GM21825 (cell line): ENCODE results near the gene FLT3.
"Not testable (repeated sequence)": the region's sequence is repeated elsewhere in the genome, so short reads cannot be mapped to it uniquely, and the experiment has no call there.

Source experiments
- ATAC-seq: cut with Tn5 transposase; IDR thresholded peaks from one replicate; pipeline ENCODE4 v1.9.1; 2021; ENCODE audit warnings: mild to moderate bottlenecking, moderate library complexity; ENCODE audit not compliant: unreplicated experiment

The FLT3 gene

DNA sequence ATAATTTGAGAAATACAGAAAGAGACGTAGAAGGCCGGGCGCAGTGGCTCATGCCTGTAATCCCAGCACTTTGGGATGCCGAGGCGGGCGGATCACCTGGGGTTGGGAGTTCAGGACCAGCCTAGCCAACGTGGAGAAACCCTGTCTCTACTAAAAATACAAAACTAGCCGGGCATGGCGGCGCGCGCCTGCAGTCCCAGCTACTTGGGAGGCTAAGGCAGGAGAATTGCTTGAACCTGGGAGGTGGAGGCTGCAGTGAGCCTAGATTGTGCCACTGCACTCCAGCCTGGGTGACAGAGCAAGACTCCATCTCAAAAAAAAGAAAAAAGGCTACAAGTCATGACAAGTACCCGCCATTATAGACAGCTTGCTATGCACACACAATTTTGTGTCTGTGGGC is 95.4 kb downstream of the FLT3 start:
- not testable (repeated sequence) for ATAC-seq

DNA sequence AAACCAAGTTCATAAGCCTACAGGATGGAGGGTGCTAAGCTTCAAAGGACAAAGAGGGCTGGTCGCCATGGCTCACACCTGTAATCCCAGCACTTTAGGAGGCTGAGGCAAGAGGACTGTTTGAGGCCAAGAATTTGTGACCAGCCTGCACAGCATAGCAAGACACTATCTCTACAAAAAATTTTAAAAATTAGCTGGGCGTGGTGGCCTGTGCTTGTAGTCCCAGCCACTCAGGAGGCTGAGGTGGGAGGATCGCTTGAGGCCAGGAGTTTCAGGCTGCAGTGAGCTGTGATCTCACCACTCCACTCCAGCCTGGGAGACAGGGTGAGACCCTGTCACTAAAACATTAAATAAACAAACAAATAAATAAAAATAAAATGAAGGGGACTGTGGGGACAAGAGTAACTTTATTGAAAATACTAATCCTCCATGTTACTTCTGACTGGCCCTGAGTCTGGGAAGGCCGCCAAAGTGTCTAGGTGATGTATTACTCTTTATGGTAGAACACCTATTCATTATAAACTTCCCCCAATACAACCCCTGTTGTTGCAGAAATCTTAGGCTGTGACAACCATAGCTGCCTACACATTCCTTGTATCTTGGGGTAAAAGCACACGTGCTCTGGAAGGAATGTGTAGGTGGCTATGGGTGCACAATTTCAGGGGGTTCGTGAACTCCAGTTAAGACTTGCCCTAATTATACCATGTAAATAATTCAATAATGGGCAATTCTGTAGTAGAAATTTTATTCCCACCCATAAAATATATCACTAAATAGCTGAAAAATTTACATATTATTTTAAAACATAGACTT is 97.3 kb downstream of the FLT3 start:
- ATAC-seq = no peak

DNA sequence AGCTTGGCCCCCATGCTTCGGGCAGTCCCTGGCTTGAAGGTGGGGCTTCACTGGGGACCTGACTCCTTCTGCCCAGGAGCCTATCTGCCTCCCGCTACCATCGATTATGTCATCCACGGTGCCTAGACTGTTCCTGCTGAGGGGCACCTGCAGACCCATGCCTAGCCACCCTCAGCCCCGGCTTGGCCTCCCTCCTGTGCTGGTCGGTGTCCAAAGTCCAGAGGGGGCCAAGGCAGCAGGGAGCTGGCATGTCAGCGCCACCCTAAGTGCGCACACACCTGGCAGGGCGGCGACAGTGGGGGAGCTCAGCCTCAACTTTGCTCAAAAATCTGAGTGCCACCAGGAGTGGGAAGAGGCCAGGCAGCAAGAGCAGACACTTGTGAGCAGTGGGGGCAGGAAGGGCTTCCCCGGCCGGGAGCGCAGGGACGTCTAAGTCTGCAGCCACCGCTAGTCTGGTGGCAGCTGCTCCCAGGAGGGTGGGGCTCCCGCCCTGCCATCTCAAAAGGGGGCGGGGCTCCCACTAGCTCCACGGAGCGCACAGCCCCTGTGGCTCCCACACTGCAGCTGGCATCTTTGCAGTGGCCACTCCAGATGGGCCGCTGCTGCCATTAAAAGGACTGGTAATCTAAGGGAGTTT is 98.4 kb downstream of the FLT3 start:
- no peak for ATAC-seq

DNA sequence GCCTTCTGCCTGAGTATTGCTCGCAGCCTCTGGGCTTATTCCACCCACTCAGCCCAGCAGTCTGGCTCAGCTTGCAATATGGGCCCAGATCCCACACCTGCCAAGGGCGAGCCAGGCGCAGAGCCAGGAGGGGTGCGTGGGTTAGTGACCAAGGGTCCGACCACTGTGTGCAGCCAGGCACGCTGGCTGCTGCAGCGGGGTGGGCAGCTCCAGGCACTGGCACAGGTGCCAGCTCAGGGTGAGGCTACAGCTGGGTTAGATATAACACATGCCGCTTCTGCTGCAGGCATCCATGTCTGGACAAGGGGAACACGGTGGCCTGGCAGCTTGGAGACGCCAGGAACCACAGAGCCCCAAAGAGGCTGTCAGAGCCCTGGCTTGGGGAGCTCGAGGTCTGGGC is 99.3 kb downstream of the FLT3 start:
- ATAC-seq = no peak

DNA sequence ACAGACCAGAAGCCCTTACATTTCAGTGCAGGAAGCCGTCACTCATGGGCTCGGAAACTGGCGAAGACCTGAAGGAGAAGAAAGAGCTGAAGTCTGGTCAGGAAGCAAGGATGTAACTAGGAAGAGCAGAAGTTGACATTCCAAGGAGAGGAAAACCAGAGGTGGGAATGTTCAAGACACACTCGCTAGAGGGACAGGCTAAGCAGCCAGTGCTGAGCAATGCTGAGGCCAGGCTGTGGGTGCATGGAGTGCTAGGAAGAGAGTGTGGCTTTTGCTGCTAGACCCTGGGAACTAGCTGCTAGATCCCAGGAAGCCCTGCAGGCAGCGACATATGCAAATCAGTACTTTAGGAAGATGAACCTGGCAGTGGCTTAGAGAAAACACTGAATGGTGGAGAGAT is 99.8 kb downstream of the FLT3 start:
- no peak for ATAC-seq

DNA sequence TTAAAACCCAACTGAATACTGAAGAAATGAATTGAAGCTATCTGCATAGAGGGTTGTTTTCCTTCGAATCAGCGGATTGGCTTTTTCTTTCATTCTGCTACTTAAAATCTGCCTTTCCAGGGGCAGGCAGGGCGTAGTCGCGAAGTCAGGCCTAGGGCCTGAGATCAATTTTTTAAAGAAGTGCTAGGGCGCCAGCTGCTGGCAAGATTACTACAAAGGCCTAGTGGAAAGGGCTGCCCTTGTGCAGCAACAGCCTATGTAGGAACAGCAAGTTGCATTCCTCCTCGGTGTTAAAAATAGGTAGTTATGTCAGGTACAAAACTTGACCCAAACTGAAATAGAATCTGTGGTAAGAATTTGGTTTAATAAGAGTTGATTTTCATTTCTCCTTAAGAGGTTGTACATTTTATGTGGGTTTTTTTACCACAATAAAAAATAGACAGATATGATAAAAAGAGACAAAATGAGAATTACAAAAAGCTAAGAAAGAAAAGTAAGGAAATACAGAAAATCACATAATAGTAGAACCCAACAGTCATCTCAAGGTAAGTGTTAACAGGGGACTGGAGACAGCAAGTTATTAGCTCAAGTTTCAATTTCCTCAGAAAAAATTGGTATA is 102.4 kb downstream of the FLT3 start:
- no peak for ATAC-seq

DNA sequence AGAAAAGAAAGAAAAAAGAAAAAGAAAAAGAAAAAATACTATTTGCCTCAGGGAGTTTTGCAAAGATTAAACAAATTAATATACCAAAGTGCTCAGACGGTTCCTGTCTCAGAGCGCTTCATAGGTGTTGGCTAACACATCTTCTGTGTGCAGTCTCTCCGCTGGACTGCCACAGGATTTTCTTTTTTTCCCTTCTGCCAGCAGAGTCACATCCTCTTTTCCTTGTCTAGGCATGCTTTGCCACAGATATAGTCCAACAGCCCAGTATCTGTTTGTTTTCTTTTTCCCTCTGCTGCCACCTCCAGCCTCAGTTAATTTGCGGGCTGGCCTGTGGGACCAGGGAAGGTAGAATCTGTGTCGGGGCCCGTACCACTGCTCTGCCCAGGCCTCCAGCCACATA is 108.5 kb downstream of the FLT3 start:
- no peak for ATAC-seq

DNA sequence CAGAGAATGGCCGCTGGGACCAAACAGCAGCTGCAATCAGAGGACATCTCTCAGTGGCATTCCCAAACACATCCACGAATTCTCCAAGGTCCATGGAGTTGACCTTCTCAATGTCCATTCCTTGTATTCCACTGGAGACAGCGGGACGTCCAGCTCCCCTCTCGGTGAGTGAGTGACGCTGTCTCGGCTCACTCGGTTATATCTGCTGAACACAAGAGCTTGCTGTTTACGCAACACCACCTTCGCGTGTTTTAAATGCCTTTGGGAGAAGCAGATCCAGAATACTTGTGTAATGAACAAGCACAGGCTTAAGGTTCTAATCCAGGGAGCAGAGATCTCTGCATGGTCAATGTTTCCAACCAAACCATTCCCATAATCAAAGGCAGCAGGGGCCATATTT is 111.9 kb downstream of the FLT3 start, which contains the start of gene URAD:
Gene URAD, minus strand, starts transcription at position 174 of the 400 bp plus-strand sequence. Its CDS starts 56 bp downstream, at position 118.
- ATAC-seq = no peak

DNA sequence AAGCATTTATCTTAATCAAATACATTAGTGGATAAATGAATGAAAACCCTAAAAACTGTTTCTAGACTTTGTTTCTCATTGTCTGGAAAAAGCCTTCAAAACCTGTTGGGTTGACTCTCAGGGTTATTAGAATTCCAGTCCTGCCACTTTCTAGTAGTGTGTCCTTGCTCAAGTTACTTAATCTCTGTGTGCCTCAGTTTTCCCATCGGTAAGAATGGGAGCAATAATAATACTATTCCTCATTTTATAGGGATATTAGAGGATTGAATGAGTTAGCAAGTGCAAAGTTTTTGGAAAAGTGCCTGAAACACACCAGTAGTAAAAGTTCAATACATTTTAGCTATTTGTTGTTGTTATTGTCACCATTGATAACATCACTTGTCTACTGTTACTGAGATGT is 114.8 kb downstream of the FLT3 start:
- no peak for ATAC-seq

DNA sequence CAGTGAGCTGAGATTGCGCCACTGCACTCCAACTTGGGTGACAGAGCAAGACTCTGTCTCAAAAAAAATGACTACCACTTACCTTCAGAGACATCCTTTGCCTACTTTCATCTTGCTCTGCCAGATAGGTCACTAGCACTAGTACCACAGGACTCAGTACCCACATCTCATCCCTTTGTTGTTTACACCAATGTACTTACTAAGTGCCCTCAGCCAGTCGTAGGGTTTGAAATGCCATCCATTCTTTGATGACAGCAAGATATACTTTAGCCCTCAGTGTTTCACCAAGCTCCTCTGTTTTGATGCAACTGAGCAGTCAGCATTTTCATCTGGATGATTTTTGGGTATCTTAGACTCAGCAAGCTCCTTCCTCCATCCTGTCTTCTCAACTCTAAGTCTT is 118.0 kb downstream of the FLT3 start:
- ATAC-seq = no peak

DNA sequence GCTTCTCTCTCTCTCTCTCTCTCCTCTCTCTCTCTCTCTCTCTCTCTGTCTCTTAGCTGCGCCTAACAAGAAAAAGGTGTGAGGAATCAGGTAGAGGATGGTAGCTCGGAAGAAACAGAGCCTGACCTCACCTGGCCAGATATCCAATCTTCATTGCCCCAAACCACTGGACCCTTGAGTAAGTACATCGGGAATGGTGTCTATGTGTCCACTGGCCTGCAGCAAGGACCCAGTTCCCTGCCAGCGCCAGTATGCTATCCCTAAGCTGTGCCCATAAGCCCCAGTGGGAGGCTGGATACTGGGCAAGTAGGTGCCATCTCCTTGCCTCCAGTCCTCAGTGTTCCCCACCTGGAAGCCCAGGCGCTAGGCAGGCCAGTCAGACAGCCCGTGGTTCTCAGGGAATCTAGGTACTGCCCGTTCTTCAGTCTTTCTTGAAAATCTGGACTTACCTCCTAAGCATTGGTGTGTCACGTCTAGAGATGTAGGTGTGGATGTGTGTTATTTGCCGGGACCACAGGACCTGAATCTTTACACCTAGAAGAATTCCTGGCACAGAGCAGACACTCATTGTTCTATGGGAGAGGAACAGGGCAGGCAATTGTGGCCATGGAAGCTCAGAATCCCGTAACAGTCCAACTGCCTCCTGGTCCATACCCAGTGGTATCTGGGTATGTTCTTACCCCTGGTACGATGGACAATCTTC is 119.2 kb downstream of the FLT3 start:
- ATAC-seq = no peak

DNA sequence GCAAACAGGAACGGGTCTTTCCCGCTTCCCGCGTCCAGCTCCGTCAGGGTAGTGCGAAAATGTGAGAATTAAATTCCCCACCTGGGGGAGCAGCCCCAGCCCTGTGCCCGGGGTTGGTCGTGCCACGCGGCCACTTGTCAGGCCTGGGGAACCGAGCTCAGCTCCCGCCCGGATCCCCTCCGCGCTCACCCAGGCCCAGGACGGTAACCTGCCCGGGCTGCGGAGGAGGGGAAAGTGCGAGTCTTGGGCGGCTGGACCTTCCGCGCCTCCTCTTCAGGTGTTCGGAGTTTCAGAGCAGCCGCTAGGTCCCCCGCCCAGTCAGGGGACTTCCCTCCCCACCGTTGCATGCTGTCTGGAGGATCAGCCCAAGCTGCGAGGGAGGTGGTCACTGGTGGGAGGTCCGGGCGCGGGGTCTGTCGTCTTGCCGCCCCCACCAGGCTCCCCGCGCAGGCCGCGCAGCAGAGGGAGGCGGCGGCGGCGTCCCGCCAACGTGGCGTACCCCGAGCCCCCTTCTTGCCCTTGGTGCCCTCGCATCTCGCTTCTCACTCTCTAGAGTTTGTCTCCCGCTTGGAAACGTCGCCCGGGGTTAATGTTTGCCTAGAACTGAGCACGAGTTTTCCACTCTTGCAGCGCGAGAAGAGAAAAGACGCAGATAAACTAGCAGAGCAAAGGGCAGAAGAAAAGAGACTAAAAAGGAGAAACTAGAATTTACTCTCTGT is 119.9 kb downstream of the FLT3 start:
- ATAC-seq = no peak

DNA sequence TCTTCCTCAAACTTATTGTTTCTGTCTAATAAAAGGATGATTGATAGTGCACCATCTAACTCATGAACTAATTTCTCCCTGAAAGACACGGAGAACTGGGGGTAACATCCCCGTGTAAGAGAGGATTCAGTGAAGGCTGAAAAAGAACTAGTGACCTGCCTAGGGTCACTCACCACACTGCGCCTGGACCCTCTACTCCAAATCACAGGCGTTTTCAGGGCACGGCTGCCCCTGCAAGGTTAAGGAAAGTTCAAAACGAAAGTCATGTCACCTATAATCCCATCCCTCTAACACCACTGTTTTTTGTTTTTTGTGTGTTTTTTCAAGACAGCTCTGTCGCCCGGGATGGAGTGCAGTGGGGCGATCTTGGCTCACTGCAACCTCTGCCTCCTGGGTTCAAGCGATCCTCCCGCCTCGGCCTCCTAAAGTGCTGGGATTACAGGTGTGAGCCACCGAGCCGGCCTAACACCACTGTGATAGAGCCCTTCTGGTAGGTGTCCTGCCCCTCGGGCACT is 120.6 kb downstream of the FLT3 start:
- ATAC-seq = no peak

DNA sequence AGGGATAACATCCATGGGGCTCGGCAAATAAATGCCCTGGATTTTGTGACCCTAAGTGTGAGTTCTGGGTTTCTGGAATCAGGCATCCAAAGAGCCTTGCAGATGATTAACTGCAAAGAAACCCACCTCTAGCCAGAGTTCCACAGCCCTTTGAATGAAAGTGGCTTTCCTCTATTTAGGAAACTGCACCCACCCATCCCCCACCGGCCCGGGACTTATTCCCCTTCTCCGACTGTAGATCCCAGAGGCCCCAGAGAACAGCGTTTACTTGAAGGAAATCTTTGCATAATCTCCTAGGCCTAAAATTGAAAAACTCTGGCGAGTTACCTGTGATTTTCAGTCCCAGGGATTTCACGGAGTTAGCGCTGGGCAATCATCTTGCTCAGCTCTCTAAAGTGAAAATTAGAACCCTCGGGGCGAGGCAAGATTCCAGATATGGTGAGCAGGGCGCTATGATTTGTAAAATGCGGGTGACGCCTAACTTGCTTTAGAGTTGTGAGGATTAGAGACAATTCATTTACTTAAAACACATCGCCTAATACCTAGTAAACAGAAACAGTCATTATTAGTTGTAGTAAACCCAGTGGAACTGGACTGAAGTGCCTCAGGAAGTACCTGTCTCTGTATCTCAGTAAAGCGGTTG is 121.3 kb downstream of the FLT3 start:
- ATAC-seq = no peak

DNA sequence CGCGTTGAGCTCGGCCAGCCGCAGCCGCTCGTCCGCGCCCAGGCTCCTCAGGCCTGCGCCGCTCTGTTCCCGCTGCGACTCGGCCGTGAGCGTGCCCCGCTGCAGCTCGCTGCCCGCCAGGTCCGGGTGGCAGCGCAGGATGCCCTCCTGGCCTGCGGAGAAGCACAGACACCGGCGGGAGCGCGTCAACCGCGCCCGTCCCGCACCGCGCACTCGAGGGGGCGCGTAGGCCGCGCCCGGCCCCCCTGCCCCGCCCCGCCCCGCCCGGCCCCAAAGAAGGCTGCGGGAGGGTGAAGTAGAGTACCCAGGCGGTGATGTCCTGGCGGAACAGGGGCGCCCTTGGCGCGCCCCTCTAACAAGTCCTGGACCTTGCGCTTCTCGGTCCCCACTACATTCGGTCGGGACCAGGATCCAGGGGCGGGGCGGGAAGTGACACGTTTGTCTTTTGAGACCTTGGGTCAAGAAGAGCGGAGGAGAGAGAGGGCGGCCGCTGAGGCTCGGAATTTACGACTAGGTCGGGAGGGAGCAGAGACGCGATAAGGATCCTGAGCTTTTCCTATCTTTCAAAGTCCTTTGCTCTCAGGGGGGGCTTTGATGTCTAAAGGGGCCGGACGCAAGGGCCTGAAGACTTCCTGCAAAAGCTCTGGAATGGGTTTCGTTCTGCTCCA is 121.9 kb downstream of the FLT3 start:
- ATAC-seq = no peak

DNA sequence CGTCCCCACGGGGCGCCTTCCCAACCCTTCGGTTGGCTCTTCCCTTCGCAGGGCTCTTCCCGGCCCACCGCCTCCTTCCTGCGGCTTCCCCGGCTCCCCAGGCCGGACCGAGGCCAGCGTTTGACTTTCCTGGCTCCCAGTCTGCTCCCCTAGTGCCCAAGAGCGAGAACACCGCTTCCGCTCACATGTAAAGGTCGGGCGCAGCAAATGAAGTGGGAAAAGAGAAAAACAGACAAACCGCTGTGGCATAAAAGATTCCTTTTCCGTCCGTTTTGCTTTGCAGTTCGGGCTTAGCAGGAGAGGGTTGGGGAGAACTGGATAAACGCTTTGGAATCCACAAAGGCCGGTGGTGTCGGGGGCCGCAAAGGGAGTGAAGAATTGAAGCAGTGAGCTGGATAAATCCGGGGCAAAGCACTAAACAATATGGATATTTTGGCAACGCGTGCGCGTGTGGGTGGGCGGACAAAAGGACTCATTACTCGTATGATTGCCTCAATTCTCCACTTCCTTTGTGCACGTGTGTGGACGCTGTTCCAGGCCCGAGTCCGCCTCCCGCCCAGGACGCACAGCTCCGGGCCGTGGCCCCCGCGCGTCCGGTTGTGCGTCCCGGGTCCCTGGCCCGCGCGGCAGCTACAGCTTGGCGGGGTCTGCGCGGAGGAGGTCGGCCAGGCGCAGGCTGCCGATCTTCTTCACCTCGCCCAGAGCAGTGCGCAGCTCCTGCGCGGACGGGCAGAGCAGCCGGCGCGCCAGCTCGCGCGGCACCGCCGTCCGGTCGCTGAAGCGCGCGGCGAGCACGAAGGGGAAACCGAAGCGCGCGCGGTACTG is 122.7 kb downstream of the FLT3 start:
- ATAC-seq = no peak

DNA sequence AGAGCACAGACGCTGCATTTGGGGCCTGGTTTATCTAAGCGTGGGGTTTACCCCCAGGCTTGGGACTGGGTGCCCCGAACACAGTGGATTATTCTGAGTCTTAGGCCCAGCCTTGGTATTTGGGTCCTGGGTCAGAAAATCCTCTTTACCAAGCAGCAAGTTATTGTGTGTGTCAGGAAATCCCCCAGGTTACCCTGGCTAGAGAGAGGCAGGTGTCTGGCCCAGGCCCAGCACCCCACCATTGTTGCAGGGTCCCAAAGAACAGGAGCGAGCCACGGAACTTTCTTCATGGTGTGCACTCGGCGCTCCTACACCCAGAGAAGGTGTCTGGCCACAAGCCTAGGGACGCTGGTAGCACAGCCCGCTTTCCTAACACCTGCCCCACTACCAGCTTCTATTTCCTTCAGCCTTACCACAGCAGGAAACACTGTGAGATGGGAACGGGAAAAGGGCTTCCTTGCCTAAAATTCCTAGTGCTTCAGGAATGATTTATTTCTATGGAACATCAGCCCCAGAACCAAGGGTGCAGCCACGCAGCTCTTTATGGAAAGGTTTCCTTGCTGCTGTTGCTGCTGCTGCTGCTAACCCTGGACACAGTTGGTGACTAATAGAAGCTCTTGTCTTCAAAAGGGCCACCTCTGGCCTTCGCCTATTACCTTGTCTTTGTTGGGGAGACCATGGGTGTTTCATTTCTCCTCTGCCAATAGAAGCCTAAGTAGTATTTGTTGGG is 123.8 kb downstream of the FLT3 start:
- ATAC-seq = no peak
